Non-pigmented ciliary epithelial cell (primary cell): ENCODE data around the gene XYLB.
A peak's percentile ranks its signal among the peaks of the same experiment; 100 is the strongest.
"Not testable (repeated sequence)": the region's sequence is repeated elsewhere in the genome, so short reads cannot be mapped to it uniquely, and the experiment has no call there.

ENCODE experiments used
- DNase-seq: peaks from one replicate; pipeline ENCODE4 v3.0.0-alpha.2; 2010; ENCODE audit warnings: low read depth

The XYLB gene

GRCh38 chr3:38396239-38396638, 49.7 kb downstream of the XYLB start:
- DNase-seq, result no peak

- DNase-seq, result no peak
Observed at GRCh38 chr3:38396861-38397260, 50.3 kb downstream of the XYLB start.

DNA sequence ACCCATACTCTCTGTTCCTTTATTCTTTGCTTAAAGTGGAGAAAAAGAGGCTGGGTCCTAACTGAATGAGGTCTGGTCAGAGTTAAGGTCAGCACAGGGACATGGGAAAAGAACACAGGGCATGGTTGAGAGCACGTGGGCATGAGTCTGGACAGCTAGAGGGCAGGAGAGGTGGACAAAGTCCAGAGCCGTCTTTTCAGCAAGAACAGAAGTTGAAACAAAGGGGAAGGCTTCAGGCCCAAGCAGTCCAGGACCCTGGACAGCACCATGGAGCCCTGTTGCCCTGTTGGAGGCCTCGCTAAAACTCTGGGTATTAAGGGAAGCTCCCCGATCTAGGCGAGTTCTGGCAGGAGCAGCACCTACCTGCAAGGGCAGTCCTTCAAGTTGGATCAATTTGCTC, 50.7 kb downstream of the XYLB start:
- peak; percentile 5 for DNase-seq

DNA sequence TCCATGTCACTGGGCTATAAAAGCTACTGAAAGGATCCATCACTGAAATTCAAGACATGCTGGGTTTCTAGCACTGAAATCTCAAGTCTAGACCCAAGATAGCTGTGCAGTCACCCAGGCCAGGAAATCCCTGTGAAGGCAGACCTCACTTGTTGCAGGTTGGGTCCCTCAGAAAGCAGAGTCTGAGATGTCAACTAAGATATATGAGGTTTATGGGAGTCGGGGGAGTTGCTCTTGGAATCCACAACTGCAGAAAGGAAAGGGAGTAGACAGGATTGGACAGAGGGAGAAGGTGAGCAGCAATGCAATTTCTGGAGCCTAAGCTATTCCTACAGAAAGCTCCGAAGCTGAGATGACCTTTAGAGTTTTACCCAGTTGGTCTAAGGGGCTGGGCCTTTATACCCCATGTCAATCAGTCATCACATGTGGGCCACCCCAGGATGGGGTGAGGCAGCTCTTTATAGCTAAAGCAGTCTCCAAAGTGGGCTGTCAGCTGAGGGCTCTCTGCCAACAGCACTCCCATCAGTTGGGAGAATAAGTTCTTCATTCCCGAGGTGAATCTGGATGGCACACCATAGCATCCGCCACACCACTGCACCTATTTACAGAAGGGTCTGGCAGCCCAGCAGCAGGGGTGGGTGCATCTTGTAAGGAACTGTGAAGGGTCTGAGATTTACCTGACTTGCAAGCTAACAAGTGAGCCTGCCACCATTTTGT, 54.8 kb downstream of the XYLB start:
- no peak for DNase-seq

DNA sequence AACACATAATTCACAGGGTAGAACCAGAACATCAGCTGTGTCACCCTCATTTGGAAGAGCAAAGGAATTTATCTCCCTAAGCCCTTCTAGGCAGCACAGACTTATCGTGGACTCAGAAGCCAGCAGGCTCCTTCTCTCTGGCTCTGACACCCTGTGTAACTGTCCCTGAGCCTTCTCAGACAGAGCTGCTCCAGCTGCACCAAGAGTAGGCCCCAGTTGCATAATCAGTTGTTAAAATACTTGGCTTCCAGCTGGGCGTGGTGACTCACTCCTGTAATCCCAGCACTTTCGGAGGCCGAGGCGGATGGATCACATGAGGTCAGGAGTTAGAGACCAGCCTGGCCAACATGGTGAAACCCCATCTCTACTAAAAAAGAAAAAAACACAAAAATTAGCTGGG, 57.7 kb downstream of the XYLB start:
- DNase-seq, result peak; percentile 64

DNA sequence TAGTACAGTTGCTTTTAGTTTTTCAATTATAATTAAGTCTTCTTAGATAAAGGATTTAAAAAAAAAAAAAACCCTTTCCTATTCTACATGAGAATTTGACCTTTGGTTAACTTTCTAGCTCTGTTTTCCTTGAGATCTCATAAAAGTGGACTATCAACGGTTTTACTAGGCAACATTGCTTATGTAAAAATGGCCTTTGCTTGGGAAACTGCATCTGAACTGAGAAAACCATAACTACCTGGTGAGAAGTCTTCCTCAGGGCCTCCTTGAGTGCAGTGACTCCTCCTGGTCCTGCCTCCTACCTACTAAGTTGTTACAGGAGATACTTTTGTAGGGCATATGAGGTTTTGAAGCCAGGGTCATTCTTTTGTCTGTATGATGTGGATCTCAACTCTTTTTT, 65.0 kb downstream of the XYLB start:
- DNase-seq, result no peak

GRCh38 chr3:38420758-38421157, 74.2 kb downstream of the XYLB start:
- DNase-seq, result not testable (repeated sequence)

DNA sequence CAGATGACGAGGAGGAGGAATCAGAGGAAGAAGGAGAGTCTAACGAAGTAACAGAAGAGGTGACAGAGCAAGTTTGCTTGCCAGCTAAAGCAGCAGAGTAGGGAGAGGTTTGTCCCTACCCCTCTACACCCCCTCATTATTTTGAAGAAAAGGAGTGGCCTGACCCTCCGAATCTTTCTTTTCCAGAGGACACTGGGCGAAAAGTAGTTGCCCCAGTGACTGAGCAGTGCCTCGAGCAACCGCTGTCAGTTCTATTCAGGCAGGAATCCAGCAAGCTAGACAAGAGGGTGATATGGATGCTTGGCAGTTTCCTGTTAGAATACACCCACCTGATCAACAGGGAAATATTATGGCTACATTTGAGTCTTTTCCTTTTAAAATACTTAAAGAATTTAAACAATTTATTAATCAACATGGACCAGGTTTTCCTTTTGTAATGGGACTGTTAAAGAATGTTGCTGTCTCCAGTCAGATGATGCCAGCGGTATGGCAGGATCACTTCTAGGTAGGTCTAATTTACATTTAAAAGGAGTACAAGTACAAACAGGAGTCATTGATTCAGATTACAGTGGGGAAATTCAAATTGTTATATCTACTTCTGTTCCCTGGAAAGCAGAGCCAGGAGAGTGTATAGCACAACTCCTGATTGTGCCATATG, 75.2 kb downstream of the XYLB start:
- DNase-seq, result no peak

DNA sequence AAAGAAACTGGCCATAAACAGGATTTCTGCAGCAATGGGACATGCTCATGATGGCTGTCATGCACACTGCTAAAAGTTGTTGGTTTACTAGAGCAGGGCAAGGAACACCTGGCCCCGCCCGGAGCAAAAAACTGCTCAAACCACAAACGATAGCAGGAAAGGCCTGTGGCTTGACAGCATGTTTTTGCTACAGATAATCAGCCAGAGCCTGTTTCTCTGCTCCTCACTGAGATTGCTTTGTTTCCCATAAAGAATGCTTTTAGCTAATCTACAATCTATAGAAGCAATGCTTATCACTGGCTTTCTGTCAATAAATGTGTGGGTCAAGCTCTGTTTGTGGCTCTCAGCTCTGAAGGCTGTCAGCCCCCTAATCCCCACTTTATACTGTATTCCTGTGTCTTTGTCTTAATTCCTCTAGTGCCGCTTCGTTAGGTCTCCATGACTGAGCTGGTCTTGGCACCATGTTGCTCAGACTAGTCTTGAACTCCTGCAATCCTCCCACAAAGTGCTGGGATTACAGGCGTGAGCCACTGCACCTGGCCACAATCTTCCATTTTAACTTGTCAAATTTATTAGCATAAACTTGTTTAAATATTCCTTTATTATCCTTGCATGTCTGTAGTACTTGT, 80.3 kb downstream of the XYLB start:
- not testable (repeated sequence) for DNase-seq

DNA sequence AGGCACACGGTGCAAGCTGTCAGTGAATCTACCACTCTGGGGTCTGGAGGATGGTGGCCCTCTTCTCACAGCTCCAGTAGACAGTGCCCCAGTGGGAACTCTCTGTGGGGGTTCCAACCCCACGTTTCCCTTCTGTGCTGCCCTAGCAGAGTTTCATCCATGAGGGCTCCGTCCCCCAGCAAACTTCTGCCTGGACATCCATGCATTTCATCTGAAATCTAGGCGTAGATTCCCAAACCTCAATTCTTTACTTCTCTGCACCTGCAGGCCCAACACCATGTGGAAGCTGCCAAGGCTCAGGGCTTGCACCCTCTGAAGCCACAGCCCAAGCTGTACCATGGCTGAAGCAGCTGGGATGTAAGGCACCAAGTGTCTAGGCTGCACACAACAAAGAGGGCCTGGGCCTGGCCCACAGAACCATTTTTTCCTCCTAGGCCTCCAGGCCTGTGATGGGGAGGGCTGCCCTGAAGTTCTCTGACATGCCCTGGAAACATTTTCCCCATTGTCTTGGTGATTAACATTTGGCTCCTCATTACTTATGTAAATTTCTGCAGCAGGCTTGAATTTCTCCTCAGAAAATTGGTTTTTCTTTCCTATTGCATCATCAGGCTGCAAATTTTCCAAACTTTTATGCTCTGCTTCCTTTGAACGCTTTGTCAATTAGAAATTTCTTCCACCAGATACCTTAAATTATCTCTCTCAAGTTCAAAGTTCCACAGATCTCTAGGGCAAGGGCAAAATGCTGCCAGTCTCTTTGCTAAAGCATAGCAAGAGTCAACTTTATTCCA, 86.5 kb downstream of the XYLB start:
- DNase-seq, result not testable (repeated sequence)

DNA sequence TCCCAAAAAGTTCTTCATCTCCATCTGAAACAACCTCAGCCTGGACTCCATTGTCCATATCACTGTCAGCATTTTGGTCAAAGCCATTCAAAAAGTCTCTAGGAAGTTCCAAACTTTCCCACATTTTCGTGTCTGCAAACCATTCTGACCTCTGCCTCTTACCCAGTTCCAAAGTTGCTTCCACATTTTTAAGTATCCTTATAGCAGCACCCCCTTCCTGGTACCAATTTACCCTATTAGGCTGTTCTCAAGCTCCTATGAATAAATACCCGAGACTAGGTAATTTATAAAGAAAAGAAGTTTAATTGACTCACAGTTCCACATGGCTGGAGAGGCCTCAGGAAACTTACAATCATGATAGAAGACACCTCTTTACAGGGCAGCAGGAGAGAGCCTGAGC, 87.1 kb downstream of the XYLB start:
- not testable (repeated sequence) for DNase-seq

DNA sequence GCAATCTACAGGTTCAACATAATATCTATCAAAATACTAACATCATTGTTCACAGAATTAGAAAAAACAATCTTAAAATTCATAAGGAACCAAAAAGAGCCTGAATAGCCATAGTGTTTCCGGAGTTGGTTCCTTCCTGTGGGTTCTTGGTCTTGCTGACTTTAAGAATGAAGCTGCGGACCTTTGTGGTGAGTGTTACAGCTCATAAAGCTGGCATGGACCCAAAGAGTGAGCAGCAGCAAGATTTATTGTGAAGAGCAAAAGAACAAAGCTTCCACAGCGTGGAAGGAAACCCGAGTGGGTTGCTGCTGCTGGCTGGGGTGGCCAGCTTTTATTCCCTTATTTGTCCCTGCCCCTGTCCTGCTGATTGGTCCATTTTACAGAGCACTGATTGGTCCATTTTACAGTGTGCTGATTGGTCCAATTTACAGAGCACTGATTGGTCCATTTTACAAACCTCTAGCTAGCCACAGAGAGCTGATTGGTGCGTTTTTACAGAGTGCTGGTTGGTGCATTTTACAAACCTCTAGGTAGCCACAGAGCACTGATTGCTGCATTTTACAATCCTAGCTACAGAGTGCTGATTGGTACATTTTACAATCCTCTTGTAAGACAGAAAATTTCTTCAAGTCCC, 92.0 kb downstream of the XYLB start:
- DNase-seq, result peak; percentile 18

DNA sequence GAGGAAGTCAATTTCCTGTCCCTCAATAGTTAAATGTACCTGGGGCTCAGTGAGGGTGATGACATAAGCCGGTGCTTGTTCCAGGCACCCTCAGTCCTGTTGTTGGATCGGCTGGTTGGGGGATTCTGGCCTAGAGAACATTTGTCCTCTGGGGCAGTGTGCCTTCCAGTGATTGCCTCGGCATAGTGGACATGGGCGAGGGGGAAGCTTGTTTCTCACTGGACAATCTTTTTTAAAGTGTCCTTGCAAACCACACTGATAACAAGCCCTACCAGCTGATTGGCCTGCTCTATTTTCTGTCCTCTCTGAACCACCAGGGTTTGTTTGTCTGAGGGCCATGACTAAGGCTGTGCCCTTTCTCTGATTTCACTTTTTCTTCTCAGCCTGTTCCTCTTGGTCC, 96.6 kb downstream of the XYLB start:
- DNase-seq, result not testable (repeated sequence)

DNA sequence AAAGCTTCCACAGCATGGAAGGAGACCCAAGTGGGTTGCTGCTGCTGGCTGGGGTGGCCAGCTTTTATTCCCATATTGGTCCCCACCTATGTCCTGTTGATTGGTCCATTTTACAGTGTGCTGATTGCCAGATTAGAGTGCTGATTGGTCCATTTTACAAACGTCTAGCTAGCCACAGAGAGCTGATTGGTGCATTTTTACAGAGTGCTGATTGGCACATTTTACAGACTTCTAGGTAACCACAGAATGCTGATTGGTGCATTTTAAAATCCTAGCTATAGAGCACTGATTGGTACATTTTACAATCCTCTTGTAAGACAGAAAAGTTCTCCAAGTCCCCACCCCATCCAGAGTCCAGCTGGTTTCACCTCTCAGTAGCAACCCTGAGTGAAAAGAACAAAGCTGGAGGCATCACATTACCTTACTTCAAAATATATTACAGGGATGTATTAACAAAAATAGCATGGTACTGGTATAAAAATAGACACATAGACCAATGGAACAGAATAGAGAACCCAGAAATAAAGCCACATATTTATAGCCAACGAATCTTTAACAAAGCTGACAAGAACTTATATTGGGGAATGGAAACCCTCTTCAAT, 99.6 kb downstream of the XYLB start:
- DNase-seq, result no peak

DNA sequence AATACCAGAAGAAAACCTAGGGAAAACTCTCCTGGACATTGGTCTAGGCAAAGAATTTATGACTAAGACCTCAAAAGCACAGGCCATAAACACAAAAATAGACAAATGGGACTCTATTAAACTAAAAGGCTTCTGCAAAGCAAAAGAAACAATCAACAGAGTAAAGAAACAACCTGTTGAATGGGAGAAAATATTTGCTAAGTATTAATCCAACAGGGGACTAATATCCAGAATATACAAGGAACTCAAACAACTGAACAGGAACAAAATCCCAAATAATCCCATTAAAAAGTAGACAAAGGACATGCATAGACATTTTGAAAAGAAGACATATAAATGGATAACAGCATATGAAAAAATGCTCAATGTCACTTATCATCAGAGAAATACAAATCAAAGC, 100.2 kb downstream of the XYLB start:
- no peak for DNase-seq

DNA sequence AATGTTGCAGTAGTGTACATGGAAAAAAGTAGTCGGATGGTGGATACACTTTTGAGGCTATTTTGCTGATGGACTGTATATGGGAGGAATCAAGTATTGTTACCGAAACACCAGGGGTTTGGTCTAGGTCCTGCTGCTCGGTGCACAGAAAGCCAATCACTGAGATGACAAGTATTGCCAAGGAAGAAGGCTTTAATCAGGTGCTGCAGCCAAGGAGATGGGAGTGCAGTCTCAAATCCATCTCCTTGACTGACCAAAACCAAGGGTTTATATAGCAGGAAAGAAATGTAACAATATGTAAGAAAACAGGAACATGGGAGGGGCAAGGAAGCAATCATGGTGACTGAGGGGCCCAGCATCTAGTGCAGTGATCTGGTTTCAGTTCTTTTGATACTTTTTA, 104.3 kb downstream of the XYLB start:
- no peak for DNase-seq

DNA sequence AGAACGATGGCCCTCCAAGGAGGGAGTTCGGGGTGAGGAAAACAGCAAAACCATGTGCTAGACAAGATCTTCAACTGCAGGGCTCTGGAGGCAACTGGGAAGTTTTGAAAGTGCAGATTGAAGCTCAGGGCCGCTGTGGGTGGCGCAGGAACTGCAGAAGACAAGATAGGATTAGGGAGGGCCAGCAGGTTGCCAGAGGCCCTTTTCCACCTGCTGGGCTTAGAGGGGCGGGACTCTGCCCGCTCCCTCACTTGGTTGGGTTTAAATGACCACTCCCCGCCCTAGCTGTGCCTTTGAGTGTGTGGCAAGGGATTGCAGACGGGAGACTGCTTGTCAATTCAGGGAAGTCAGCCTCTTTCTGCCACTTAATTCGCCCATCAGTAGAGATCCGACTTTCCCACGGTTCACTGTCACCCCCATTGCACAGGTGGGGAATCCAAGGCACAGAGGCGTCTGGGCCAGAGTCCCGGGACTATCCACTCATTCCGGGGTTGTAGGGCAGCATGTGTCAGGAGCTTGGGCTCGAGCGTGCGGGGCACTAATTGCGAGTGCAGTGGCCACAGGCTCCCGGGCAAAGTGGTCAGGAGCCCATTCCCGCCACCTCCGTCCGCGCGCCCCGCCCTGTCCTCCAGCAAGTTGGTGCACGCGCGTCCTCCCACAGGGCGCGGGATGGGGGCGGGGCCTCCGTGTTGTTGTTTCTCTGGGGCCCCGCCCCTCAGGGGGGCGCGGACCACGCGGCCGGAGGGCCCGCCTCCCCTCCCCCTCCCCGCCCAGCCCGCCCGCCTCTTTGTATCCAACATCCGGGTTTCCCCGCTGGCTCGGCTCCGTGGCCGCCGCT, 106.7 kb downstream of the XYLB start, which contains the start of gene ACVR2B:
Gene ACVR2B (plus strand): TSS at position 816 of the 838 bp plus-strand sequence. CDS start 433 bp downstream, outside the sequence.
- no peak for DNase-seq

- no peak for DNase-seq
Observed at GRCh38 chr3:38453913-38454177, 107.3 kb downstream of the XYLB start.

GRCh38 chr3:38454178-38454883, 107.7 kb downstream of the XYLB start:
- no peak for DNase-seq
